Right cardiac atrium (tissue), 5 donors: Measurements from ENCODE around the gene CIBAR2. TPM values are rescaled to one million over a fixed set of nuclear protein-coding genes. Genes with fewer than 3 reads are reported as not detected.

Source experiments
- ATAC-seq, 2 donors: fragments of 200-7000 bp; cut with Tn5 transposase; one replicate each; pipeline versions ENCODE4 v1.8.0 to v1.9.1; 2020; ENCODE audit warnings: moderate library complexity in 2 of 2, mild to moderate bottlenecking in 1 of 2
- DNase-seq, 3 donors: peaks; one replicate each; pipeline ENCODE4 v3.0.0-alpha.2; 2020
- H3K27ac ChIP-seq: one replicate; pipeline ENCODE4 v1.5.1; 2013; ENCODE audit warnings: mild to moderate bottlenecking, low read length, control low read depth, moderate library complexity
- H3K27me3 ChIP-seq: one replicate; pipeline ENCODE4 v1.6.1; 2013; ENCODE audit not compliant: control insufficient read depth, insufficient read depth
- H3K4me1 ChIP-seq: one replicate; pipeline ENCODE4 v1.6.1; 2013; ENCODE audit warnings: low read length; ENCODE audit not compliant: control insufficient read depth, insufficient read depth
- H3K4me3 ChIP-seq: one replicate; pipeline ENCODE4 v1.5.1; 2013; ENCODE audit warnings: low read length, control low read depth
- H3K9me3 ChIP-seq: one replicate; pipeline ENCODE4 v1.6.1; 2013; ENCODE audit warnings: low read length; ENCODE audit not compliant: control insufficient read depth
- WGBS: extraction: QIAGEN DNeasy Blood & Tissue Kit; methylation state at CpG from one replicate; pipeline ENCODE4 v1.1.7; 2013; 5-methylcytosine and 5-hydroxymethylcytosine counted together
- intact Hi-C, 4 donors: fragments of 100-400 bp; cut with DNase I; formaldehyde crosslinking; loops; one replicate each; pipeline versions ENCODE4 v1.11.0 to v1.14.0; 2022 to 2023
- polyA plus RNA-seq: library from polyadenylated mRNA; stranded (reverse); fragments of 200-250 nt; gene quantifications from one replicate; pipeline ENCODE4 v1.2.3, GENCODE V29; 2013
- total RNA-seq, 4 donors: library from RNA; stranded (reverse); fragmentation: NEBNext Ultra II Directional; extraction: Animal tissue kit (Norgen Biotek cat#: 25700); gene quantifications; one replicate each; pipeline ENCODE4 v1.2.1, GENCODE V29; 2021
- donor health status: healthy with polysubstance abuse.
- donor health status: DM: no; HTN: yes; CAD: no.
- donor health status: DM: no; HTN: no; CAD: no.
- donor health status: DM: no; HTN: yes; CAD: no; lungs with severe emphysema.
- donor health status: DM: yes; HTN: yes; CAD: no.

CIBAR2 gene
- total and polyA plus RNA-seq, 5 donors: 0.09 TPM; not detected in 4

DNA sequence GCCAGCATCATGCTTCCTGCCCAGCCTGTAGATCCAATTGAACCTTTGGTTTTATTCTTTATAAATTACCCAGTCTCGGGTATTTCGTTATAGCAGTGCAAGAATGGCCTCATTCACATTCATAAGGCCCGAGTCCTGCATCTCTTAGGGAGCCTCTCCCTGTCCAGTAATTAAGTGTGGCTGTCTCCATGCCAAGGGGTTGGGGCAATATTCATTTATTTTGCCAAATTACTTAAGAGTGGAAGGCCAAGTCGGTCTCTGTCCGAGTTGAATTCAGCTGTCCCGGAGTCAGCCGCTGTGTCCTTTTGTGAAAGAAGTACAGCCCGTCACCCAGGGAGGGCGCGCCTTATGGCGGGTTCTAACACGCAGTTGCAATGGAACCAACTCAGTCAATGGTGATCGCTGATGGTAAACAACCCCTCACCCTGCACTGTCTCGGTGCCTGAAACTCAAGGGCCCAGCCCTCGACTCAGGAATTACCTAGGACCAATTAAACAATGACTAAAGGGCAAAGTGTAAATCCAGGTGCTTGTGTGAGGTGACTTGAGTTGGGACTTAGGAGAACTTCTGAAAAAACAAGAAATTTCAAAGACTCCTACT is 62.5 kb downstream of the CIBAR2 start:
- ATAC-seq (no peak), DNase-seq (peak in 2 of 3 donors; percentile 32 to 46)
- intact Hi-C loops: no loop called here
- Histone ChIP-seq H3K4me3 (no peak overlapping the region), H3K27ac (no peak overlapping the region), H3K4me1 (no peaks in the 10 kb centered on the region), H3K9me3 (no peaks in the 10 kb centered on the region), H3K27me3 (no peaks in the 10 kb centered on the region)
- WGBS: 92% methylated on average over 15 of the region's 15 CpGs

DNA sequence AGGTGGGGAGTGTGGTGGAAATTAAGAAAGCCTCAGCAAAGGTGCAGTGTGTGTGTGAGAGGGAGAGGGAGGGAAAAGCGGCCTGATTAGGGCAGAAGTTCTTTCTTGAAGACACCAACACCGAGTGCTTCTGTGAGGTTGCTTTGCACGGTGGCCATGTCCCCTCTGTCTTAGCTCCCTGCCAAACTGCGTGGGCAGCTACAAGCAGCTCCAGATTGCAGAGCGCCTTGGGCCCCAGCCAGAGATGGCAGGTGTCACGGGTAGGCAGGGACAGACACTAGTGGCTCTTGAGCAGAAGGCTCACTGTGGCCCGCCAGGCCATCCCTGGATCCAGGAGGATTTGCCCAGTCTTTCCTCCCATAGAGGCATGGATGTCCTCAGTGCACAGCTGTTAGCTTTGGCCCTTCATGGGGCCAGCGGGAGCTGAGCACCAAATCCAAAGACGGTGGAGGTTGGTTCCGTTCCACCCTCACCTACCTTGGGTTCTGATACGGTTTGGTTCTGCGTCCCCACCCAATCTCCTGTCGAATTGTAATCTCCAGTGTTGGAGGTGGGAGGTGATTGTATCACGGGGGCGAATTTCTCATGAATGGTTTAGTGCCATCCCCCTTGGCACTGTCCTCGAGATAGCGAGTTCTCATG is 63.2 kb downstream of the CIBAR2 start:
- H3K27me3 ChIP-seq: no peaks in the 10 kb centered on the region
- 80% methylated on average over 17 of the region's 17 CpGs for WGBS
- intact Hi-C loops: no loop called here
- H3K9me3 ChIP-seq: no peaks in the 10 kb centered on the region
- H3K27ac ChIP-seq: no peak overlapping the region
- H3K4me1 ChIP-seq: no peaks in the 10 kb centered on the region
- peak in 2 of 3 donors; percentile 81 to 87 for DNase-seq
- no peak overlapping the region for H3K4me3 ChIP-seq
- peak; percentile 22 to 62 for ATAC-seq

Other genes starting within 250 kb of the CIBAR2 start
- 10 to 100 TPM; 33.1 to 39.2 (median 36.8) TPM for gene ZDHHC7, start 100.9 kb downstream of the CIBAR2 start, total RNA-seq
- gene ZDHHC7, start 100.9 kb downstream of the CIBAR2 start, polyA plus RNA-seq: 19.4 TPM
- 10 to 100 TPM; 10.9 to 13.5 (median 12.6) TPM for gene KIAA0513, start 84.7 kb downstream of the CIBAR2 start, total RNA-seq
- gene KIAA0513, start 84.7 kb downstream of the CIBAR2 start, polyA plus RNA-seq: 6.7 TPM